ENCODE measurements around the gene C3orf20. TPM values are rescaled to one million over a fixed set of nuclear protein-coding genes. Genes with fewer than 3 reads are reported as not detected.

Gene C3orf20
- total and polyA plus RNA-seq, 2 experiments from 2014 or later, result not detected

DNA sequence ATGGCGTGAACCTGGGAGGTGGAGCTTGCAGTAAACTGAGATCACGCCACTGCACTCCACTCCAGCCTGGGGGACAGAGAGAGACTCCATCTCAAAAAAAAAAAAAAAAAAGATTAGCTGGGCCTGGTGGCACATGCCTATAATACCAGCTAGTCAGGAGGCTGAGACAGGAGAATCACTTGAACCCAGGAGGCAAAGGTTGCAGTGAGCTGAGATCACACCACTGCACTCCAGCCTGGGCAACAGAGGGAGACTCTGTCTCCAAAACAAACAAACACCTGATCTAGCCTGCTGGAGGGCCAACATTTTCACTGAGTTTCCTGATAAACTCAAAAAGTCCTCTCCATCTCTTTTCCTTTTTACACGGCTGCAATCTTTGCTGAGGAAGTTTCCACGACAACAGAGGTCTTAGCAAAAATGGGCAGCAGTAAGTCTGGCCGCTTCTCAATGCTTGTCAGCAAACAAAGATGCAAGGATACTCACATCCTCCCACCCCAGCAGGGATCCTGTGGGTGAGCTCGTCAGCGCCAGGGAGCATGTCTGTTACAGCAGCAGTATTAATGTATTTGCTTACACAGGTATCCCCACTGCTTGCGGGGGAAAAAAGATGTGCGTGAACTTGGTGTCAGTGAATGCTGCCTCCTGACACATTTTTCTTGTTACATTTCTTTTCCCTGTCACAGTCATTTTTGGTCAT is 44.4 kb upstream of the C3orf20 start (continued):
- TF ChIP-seq ZNF114 (CRISPR knock-in tag; IDR thresholded peaks at IDR 0.05) (no peak), CREB1 (CRISPR knock-in tag; IDR thresholded peaks at IDR 0.05; ENCODE audit: low read depth) (no peak), EZH2phosphoT487 (IDR thresholded peaks at IDR 0.05; ENCODE audit: unreplicated experiment) (no peak), JUNB (IDR thresholded peaks at IDR 0.05; ENCODE audit: unreplicated experiment) (no peak)

DNA sequence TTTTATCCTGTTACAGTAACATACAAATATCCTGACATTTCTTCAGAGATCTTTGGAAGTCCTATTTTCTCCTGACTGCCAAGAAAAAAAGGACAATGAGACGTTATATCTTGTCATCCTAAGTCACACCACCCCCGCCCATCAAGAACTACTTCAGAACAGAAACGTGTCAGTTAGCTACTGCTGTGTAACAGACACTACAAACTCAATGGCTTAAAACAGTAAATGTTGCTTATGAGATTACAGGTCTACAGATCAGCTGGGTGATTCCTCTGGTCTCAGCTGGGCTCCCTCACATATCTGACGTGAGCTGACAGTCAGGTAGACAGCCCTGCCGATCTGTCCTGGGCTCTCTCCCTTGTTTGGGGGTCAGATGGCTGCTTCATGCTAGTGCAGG is 43.8 kb upstream of the C3orf20 start:
- no peaks in the 10 kb centered on the region for H3K27me3 ChIP-seq (ENCODE audit: insufficient read depth)
- H3K4me1 ChIP-seq (ENCODE audit: insufficient read depth), result no peaks in the 10 kb centered on the region
- no peaks in the 10 kb centered on the region for H3K36me3 Mint-ChIP-seq (ENCODE audit: low read depth)
- no peak overlapping the region for H3K27ac ChIP-seq (ENCODE audit: low read depth)
- ATAC-seq (no peak), DNase-seq (ENCODE audit: low spot score) (no peak)
- H2AFZ ChIP-seq, result no peak overlapping the region
- H4K20me1 ChIP-seq (replicated peaks; ENCODE audit: insufficient read depth), result no peaks in the 10 kb centered on the region
- H3K36me3 ChIP-seq (ENCODE audit: insufficient read depth), result no peaks in the 10 kb centered on the region
- no peak overlapping the region for H3K4me2 ChIP-seq
- H3K4me1 Mint-ChIP-seq, result peaks cover 10% of the 10 kb centered on the region; the same call in 2 of the 3 replicates
- no peaks in the 10 kb centered on the region for H3K9me3 Mint-ChIP-seq
- H3K4me3 Mint-ChIP-seq, result no peak overlapping the region
- no peak overlapping the region for H3K27ac Mint-ChIP-seq
- H3K79me2 ChIP-seq (replicated peaks; ENCODE audit: insufficient read depth), result no peaks in the 10 kb centered on the region
- H3K9me2 ChIP-seq (ENCODE audit: insufficient read depth), result no peaks in the 10 kb centered on the region
- peaks cover 4% of the 10 kb centered on the region for H3K27me3 Mint-ChIP-seq (ENCODE audit: insufficient read depth, low read depth, poor library complexity)
- no peaks in the 10 kb centered on the region for H3F3A ChIP-seq (replicated peaks; ENCODE audit: low read depth)
- no peak overlapping the region for H3K4me3 ChIP-seq
- TF ChIP-seq STAT1 (IDR thresholded peaks at IDR 0.05; ENCODE audit: unreplicated experiment) (no peak), ZNF331 (CRISPR knock-in tag; IDR thresholded peaks at IDR 0.05; ENCODE audit: low read depth) (no peak), CREB1 (CRISPR knock-in tag; IDR thresholded peaks at IDR 0.05; ENCODE audit: low read depth) (no peak), NANOG (IDR thresholded peaks at IDR 0.05; ENCODE audit: borderline replicate concordance) (no peak), EZH2phosphoT487 (IDR thresholded peaks at IDR 0.05; ENCODE audit: unreplicated experiment) (no peak), EZH2 (IDR thresholded peaks at IDR 0.05; ENCODE audit: low read depth, unreplicated experiment) (no peak), ZNF114 (CRISPR knock-in tag; IDR thresholded peaks at IDR 0.05) (no peak), JUNB (IDR thresholded peaks at IDR 0.05; ENCODE audit: unreplicated experiment) (no peak)
- TF ChIP-seq, protein P1, sequence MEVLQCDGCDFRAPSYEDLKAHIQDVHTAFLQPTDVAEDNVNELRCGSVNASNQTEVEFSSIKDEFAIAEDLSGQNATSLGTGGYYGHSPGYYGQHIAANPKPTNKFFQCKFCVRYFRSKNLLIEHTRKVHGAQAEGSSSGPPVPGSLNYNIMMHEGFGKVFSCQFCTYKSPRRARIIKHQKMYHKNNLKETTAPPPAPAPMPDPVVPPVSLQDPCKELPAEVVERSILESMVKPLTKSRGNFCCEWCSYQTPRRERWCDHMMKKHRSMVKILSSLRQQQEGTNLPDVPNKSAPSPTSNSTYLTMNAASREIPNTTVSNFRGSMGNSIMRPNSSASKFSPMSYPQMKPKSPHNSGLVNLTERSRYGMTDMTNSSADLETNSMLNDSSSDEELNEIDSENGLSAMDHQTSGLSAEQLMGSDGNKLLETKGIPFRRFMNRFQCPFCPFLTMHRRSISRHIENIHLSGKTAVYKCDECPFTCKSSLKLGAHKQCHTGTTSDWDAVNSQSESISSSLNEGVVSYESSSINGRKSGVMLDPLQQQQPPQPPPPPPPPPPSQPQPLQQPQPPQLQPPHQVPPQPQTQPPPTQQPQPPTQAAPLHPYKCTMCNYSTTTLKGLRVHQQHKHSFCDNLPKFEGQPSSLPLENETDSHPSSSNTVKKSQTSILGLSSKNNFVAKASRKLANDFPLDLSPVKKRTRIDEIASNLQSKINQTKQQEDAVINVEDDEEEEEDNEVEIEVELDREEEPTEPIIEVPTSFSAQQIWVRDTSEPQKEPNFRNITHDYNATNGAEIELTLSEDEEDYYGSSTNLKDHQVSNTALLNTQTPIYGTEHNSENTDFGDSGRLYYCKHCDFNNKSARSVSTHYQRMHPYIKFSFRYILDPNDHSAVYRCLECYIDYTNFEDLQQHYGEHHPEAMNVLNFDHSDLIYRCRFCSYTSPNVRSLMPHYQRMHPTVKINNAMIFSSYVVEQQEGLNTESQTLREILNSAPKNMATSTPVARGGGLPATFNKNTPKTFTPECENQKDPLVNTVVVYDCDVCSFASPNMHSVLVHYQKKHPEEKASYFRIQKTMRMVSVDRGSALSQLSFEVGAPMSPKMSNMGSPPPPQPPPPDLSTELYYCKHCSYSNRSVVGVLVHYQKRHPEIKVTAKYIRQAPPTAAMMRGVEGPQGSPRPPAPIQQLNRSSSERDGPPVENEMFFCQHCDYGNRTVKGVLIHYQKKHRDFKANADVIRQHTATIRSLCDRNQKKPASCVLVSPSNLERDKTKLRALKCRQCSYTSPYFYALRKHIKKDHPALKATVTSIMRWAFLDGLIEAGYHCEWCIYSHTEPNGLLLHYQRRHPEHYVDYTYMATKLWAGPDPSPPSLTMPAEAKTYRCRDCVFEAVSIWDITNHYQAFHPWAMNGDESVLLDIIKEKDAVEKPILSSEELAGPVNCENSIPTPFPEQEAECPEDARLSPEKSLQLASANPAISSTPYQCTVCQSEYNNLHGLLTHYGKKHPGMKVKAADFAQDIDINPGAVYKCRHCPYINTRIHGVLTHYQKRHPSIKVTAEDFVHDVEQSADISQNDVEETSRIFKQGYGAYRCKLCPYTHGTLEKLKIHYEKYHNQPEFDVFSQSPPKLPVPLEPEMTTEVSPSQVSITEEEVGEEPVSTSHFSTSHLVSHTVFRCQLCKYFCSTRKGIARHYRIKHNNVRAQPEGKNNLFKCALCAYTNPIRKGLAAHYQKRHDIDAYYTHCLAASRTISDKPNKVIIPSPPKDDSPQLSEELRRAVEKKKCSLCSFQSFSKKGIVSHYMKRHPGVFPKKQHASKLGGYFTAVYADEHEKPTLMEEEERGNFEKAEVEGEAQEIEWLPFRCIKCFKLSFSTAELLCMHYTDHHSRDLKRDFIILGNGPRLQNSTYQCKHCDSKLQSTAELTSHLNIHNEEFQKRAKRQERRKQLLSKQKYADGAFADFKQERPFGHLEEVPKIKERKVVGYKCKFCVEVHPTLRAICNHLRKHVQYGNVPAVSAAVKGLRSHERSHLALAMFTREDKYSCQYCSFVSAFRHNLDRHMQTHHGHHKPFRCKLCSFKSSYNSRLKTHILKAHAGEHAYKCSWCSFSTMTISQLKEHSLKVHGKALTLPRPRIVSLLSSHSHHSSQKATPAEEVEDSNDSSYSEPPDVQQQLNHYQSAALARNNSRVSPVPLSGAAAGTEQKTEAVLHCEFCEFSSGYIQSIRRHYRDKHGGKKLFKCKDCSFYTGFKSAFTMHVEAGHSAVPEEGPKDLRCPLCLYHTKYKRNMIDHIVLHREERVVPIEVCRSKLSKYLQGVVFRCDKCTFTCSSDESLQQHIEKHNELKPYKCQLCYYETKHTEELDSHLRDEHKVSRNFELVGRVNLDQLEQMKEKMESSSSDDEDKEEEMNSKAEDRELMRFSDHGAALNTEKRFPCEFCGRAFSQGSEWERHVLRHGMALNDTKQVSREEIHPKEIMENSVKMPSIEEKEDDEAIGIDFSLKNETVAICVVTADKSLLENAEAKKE (CRISPR knock-in tag; IDR thresholded peaks at IDR 0.05), result no peak
- TF ChIP-seq, protein P2, sequence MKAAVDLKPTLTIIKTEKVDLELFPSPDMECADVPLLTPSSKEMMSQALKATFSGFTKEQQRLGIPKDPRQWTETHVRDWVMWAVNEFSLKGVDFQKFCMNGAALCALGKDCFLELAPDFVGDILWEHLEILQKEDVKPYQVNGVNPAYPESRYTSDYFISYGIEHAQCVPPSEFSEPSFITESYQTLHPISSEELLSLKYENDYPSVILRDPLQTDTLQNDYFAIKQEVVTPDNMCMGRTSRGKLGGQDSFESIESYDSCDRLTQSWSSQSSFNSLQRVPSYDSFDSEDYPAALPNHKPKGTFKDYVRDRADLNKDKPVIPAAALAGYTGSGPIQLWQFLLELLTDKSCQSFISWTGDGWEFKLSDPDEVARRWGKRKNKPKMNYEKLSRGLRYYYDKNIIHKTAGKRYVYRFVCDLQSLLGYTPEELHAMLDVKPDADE (IDR thresholded peaks at IDR 0.05), result no peak
- TF ChIP-seq, protein P3, sequence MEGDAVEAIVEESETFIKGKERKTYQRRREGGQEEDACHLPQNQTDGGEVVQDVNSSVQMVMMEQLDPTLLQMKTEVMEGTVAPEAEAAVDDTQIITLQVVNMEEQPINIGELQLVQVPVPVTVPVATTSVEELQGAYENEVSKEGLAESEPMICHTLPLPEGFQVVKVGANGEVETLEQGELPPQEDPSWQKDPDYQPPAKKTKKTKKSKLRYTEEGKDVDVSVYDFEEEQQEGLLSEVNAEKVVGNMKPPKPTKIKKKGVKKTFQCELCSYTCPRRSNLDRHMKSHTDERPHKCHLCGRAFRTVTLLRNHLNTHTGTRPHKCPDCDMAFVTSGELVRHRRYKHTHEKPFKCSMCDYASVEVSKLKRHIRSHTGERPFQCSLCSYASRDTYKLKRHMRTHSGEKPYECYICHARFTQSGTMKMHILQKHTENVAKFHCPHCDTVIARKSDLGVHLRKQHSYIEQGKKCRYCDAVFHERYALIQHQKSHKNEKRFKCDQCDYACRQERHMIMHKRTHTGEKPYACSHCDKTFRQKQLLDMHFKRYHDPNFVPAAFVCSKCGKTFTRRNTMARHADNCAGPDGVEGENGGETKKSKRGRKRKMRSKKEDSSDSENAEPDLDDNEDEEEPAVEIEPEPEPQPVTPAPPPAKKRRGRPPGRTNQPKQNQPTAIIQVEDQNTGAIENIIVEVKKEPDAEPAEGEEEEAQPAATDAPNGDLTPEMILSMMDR (conservative IDR thresholded peaks at IDR 0.05; ENCODE audit: low read depth in 2 of 2), result no peak
- TF ChIP-seq, protein P4, sequence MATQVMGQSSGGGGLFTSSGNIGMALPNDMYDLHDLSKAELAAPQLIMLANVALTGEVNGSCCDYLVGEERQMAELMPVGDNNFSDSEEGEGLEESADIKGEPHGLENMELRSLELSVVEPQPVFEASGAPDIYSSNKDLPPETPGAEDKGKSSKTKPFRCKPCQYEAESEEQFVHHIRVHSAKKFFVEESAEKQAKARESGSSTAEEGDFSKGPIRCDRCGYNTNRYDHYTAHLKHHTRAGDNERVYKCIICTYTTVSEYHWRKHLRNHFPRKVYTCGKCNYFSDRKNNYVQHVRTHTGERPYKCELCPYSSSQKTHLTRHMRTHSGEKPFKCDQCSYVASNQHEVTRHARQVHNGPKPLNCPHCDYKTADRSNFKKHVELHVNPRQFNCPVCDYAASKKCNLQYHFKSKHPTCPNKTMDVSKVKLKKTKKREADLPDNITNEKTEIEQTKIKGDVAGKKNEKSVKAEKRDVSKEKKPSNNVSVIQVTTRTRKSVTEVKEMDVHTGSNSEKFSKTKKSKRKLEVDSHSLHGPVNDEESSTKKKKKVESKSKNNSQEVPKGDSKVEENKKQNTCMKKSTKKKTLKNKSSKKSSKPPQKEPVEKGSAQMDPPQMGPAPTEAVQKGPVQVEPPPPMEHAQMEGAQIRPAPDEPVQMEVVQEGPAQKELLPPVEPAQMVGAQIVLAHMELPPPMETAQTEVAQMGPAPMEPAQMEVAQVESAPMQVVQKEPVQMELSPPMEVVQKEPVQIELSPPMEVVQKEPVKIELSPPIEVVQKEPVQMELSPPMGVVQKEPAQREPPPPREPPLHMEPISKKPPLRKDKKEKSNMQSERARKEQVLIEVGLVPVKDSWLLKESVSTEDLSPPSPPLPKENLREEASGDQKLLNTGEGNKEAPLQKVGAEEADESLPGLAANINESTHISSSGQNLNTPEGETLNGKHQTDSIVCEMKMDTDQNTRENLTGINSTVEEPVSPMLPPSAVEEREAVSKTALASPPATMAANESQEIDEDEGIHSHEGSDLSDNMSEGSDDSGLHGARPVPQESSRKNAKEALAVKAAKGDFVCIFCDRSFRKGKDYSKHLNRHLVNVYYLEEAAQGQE (IDR thresholded peaks at IDR 0.05; ENCODE audit: unreplicated experiment), result no peak
